Mammary epithelial cell (primary cell): Measurements from ENCODE around the gene SH3PXD2B.

Experiments
- EZH2 ChIP-seq: IDR thresholded peaks from 2 replicates; pipeline ENCODE4 v1.6.1; 2012; ENCODE audit warnings: low read length, inconsistent platforms, borderline replicate concordance
- TF ChIP-seq, protein P1 (sequence below), 2 donors: IDR thresholded peaks in 1 of 2; conservative IDR thresholded peaks in 1 of 2; 2 replicates each; pipeline ENCODE4 v1.5.1; 2011 to 2012; ENCODE audit warnings: inconsistent platforms in 2 of 2, low read length in 2 of 2, mild to moderate bottlenecking in 2 of 2, control low read depth in 1 of 2, low read depth in 1 of 2; ENCODE audit not compliant: insufficient read depth in 1 of 2; ENCODE audit errors: extremely low read depth in 1 of 2

DNA sequence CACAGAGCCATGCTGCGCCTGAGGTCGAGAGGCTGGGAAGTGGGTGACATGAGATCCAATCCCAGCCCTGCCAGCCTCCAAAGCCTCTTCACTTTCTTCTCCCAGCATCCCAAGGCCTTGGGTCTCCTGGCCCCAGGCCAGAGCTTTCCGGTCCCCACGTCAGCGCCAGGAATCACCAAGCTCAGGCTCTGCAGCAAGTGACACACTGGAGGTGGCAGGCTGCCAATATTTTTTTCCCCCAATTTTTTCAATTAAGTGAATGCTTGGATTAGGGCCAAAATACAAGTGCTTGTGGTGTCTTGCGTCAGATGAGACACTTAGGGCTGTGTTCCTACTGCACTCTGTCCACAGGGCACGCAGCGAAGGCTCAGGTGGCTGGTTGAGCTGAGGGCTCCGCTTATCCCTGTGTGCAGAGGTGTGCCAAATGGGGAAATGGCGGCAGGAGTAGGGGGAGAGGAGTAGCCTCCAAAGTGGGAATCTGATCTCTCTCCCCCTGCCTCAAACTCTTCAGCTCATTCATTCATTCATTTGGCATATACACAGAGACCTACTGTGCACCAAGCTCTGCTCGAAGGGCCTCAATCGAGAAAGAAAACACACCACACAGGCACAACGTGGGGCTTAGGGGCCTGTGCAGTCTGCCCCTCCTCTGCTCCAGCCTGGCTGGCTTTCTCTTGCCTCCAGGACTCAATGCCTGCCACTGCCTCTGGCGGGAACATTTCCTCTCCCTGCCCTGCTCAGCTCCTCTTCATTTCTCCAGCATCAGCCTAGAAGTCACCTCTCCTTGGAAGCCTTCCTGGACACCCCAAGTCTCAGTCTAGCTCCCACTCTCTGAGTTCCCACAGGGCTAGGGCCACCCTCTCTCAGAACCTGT lies 16.6 kb downstream of the SH3PXD2B start:
- TF ChIP-seq, protein P1, sequence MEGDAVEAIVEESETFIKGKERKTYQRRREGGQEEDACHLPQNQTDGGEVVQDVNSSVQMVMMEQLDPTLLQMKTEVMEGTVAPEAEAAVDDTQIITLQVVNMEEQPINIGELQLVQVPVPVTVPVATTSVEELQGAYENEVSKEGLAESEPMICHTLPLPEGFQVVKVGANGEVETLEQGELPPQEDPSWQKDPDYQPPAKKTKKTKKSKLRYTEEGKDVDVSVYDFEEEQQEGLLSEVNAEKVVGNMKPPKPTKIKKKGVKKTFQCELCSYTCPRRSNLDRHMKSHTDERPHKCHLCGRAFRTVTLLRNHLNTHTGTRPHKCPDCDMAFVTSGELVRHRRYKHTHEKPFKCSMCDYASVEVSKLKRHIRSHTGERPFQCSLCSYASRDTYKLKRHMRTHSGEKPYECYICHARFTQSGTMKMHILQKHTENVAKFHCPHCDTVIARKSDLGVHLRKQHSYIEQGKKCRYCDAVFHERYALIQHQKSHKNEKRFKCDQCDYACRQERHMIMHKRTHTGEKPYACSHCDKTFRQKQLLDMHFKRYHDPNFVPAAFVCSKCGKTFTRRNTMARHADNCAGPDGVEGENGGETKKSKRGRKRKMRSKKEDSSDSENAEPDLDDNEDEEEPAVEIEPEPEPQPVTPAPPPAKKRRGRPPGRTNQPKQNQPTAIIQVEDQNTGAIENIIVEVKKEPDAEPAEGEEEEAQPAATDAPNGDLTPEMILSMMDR (conservative IDR thresholded peaks at IDR 0.05 in 1 of 2, IDR thresholded peaks at IDR 0.05 in 1 of 2; ENCODE audit: extremely low read depth in 1 of 2, insufficient read depth in 1 of 2, low read depth in 1 of 2, low read length in 2 of 2) = no peak
- TF ChIP-seq EZH2 = no peak
